Fibroblast of the aortic adventitia (primary cell): ENCODE data around the gene KNDC1. TPM values are rescaled to one million over a fixed set of nuclear protein-coding genes. Genes with fewer than 3 reads are reported as not detected.

Experiments used
- DNase-seq: peaks from one replicate; pipeline ENCODE4 v3.0.0-alpha.2; 2010; ENCODE audit warnings: low read depth
- H3K4me3 ChIP-seq: 2 replicates; pipeline ENCODE4 v1.5.1; 2011; ENCODE audit warnings: low read depth, mild to moderate bottlenecking, control low read depth, low read length, moderate library complexity
- CTCF ChIP-seq: IDR thresholded peaks from 2 replicates; pipeline ENCODE4 v1.5.1; 2011; ENCODE audit warnings: mild to moderate bottlenecking, low read length, control low read depth, inconsistent platforms; ENCODE audit not compliant: insufficient read depth
- total RNA-seq: library from RNA; depleted of rRNA; stranded (reverse); fragments of >200 nt; gene quantifications from 2 replicates; pipeline ENCODE4 v1.2.3, GENCODE V29; 2012; ENCODE audit warnings: low replicate concordance

KNDC1 gene
- total RNA-seq, 1 donor, result under 0.01 TPM

GRCh38 chr10:133271521-133272300 lies 111.7 kb downstream of the KNDC1 start:
- no peak overlapping the region for H3K4me3 ChIP-seq
- TF ChIP-seq CTCF, result no peak
- no peak for DNase-seq

- no peak for TF ChIP-seq CTCF
- no peak for DNase-seq
- no peak overlapping the region for H3K4me3 ChIP-seq
These were observed 112.4 kb downstream of the KNDC1 start for GRCh38 chr10:133272301-133272963.

- no peak for DNase-seq
- TF ChIP-seq CTCF, result no peak
- no peak overlapping the region for H3K4me3 ChIP-seq
These were observed 113.0 kb downstream of the KNDC1 start for GRCh38 chr10:133272964-133273420.

GRCh38 chr10:133273534-133274143 lies 113.6 kb downstream of the KNDC1 start:
- H3K4me3 ChIP-seq, result no peak overlapping the region
- DNase-seq, result no peak
- no peak for TF ChIP-seq CTCF

GRCh38 chr10:133274751-133275683 lies 115.0 kb downstream of the KNDC1 start:
- H3K4me3 ChIP-seq, result no peak overlapping the region
- DNase-seq, result no peak
- no peak for TF ChIP-seq CTCF

GRCh38 chr10:133275684-133276092 lies 115.7 kb downstream of the KNDC1 start:
- H3K4me3 ChIP-seq, result no peak overlapping the region
- no peak for TF ChIP-seq CTCF
- DNase-seq, result no peak
